GM18520 (cell line): ENCODE measurements around the gene CADM3.

ENCODE experiments used
- ATAC-seq: cut with Tn5 transposase; IDR thresholded peaks from one replicate; pipeline ENCODE4 v1.9.1; 2021; ENCODE audit not compliant: unreplicated experiment

Gene CADM3

DNA sequence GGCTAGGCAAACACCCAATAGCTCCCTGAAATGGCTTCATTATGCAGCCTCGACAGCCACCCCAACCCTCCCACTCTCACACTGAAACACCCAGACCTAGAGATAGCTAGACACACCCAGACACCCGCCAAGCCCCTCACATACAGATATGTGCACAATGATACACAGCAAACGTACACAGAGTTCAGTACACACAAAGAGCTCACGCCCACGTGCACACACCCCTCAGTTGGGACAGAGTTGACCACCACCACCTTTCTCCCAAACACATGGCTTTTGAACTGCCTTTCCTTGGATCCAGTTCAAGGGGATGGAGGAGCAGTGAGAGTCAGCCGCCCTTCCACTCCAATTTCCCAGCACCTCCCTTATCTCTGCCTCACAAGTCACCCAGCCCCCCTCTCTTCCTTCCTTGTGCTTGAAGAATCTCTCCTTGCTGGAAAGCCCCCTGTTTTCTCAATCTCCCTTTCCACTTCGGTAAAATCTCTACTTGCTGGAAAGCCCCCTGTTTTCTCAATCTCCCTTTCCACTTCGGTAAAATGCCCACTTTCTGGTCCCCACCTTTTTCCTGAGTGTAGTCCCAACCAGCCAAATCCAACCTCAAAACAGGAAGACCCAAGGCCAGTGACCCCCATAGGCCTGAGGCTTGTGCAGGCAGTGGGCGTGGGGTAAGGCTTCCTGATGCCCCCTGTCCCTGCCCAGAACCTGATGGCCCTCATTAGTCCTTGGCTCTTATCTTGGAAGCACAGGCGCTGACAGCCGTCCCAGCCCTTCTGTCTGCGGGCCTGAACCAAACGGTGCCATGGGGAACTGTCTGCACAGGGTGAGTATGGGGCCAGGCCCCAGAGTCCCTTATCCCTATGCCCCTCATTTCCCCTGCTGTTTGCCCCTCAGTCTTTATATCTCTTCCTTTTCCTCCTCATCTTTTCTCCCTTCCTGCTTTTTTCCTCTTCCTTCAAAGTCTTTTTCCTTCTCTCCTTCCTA lies 33.0 kb downstream of the CADM3 start, which contains the start of gene ACKR1:
ACKR1 (plus strand) TSS at position 715 of the 981 bp plus-strand sequence; CDS start at position 800, 85 bp downstream.
- no peak for ATAC-seq

DNA sequence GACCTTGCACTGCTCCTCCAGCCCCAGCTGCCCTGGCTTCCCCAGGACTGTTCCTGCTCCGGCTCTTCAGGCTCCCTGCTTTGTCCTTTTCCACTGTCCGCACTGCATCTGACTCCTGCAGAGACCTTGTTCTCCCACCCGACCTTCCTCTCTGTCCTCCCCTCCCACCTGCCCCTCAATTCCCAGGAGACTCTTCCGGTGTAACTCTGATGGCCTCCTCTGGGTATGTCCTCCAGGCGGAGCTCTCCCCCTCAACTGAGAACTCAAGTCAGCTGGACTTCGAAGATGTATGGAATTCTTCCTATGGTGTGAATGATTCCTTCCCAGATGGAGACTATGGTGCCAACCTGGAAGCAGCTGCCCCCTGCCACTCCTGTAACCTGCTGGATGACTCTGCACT lies 33.8 kb downstream of the CADM3 start:
- no peak for ATAC-seq

DNA sequence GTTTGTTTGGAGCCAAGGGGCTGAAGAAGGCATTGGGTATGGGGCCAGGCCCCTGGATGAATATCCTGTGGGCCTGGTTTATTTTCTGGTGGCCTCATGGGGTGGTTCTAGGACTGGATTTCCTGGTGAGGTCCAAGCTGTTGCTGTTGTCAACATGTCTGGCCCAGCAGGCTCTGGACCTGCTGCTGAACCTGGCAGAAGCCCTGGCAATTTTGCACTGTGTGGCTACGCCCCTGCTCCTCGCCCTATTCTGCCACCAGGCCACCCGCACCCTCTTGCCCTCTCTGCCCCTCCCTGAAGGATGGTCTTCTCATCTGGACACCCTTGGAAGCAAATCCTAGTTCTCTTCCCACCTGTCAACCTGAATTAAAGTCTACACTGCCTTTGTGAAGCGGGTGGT lies 34.7 kb downstream of the CADM3 start:
- no peak for ATAC-seq

DNA sequence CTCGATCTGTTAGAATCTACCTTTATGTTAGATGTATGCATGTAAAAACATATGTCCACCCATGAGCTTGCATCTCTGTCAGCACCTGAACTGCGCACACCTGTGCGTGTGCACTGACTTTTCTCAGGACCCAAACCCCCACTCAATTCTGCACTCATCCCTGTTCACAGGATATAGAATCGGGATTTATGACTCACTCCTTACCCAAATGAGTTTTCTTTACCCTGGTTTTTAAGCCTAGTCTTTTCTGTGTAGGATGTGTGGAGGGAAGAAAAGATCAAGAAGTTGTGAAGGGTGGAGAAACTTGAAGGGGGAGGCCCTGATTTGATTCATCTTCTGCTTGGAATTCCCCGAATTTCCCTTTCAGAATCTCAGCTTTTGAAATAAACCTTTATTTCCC lies 35.7 kb downstream of the CADM3 start:
- no peak for ATAC-seq

DNA sequence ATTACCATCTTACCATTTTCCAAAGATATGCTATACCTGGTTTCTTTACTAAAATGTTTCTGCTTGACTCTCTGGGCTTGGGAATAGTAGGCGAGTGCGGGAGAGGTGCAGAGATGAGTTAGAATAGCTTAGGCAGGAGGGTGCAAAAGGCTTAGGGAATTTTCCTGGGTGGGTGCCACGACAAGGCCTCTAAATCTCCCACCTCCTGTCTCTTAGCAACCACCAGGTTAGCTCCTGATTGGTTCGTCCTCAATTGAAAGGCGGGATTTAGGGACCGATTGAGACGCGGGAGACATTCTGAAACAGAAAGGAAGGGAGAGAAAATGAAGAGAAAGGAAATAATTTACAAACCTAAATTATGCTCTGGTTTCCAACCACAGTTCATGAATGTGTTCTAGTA lies 36.4 kb downstream of the CADM3 start:
- ATAC-seq = no peak

DNA sequence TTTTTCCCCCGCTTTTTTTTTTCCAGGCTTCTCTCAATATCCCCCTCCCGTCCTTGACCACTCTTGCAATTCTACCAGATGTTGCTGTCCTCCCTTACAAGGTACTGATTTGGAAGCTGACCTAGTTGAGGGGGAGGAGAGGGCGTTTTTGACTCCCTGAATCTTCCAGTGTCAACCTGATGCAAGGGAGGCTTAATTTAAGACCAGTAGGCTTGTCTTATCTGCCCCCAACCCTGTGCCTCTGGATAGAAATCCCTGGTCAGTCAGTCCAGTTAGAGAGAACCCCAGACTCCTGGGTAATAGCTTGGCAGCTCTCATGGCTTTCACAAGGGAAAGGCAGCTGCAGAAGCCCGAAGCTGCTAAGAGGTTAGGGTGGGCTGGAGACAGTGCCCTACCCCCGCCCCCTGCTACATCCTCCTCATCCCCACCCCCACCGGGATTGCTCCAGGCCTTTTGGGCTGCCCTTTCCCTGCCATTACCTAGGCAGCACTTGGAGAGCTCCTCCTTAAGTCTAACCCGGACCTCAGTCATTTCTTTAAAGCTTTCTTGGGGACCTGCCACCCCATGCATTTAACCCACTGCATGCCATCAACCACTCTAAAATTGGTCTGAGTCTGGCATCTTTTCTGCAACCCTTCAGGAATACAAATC lies 36.9 kb downstream of the CADM3 start:
- no peak for ATAC-seq

DNA sequence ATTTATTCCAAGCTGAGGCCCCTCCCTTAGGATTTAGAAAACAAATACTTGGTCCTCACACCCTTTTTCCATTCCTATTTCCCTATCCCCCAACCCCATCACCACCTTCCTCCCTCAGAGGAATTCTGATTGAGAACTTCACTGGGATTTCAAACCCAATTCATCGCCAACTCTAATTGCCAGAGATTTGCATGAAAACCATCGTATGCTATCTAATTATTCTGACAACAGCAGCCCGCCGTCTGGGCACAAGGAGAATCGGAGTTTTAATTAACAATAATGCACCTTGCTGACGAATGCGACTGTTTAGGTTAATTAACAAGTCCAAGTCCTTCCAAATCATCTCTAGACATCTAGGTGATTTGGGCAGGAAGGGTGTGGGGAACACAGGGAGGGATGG lies 37.6 kb downstream of the CADM3 start:
- ATAC-seq = no peak

DNA sequence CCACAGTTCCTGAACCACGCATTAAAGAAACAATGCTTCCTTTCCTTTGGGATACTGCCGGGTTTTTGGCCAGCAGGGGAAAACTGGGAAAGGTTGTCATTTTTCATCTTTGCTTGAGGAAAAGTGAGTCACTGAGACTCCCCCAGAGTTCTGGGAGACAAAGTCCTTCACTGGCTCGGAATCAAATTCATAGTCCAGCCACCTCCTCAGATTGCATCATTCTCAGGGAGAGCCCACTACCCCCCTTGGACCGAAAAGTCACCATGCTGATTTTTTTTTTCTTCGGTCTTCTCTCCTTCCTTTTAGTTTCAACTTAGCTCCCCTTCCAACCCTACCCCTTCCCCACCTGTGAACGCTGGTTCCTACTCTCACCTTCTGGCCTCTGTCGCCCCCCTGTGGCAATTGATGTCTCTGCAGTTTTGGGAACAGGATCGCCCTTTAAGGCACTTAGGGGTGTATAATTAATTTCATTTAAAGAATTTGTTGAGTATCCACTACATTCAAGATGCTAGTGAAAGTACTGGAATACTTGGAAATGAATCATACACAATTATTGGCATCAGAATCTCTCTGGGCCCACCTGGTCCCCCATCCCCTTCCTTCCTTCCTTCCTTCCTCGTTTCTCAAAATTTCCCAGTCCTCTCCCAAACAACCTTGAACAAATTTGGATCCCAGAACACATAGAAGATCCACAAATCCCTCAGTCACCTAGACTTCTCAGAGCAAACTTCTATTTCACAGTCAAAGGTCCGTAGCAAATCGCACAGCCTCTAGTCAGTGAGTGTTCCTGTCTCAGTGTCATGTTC lies 40.1 kb downstream of the CADM3 start:
- ATAC-seq = no peak

DNA sequence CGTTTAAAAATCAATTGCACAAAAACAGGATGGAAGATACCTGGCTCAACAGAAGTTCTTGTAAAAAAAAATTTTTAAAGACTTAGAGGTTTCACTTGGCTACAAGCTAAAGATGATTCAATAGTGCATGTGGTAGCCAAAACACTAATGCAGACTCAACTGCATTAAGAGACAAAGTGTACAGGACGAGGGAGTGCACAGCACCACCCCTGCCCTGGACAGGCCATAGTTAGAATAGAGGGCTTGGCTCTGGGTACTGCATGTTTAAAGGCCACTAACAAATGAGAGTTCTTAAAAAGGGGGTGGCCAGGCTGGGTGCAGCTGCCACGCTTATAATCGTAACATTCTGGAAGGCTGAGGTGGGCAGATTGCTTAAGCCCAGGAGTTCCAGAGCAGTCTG lies 41.2 kb downstream of the CADM3 start:
- ATAC-seq = no peak

DNA sequence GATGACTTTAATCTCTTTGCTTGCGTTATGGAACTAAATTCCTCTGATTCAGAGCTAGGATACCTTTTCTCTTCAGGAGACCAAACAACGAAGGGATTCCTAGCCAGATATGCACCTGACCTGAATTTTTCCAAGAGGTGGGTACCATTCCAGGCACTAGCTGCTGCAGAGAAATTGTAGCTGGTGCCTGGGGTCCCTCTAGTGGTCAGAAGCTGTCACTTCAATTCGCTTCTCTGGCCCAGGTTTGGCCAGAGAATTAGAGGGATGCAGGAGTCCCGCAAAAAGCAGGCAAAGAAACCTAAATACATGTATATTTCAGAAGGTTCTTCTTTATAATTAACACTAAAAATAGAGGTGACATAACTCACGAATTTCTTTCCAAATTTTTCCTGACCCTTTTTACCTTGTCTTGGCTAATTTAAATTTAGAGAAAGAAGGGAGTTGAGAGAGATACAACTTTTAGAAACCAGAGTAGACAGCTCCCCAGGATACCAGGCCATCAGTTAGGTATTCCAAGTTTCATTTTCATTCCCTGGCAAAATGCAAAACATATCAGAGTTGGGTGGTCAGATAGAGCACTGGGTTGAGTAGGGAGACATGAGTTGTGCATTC lies 42.8 kb downstream of the CADM3 start:
- ATAC-seq = no peak

DNA sequence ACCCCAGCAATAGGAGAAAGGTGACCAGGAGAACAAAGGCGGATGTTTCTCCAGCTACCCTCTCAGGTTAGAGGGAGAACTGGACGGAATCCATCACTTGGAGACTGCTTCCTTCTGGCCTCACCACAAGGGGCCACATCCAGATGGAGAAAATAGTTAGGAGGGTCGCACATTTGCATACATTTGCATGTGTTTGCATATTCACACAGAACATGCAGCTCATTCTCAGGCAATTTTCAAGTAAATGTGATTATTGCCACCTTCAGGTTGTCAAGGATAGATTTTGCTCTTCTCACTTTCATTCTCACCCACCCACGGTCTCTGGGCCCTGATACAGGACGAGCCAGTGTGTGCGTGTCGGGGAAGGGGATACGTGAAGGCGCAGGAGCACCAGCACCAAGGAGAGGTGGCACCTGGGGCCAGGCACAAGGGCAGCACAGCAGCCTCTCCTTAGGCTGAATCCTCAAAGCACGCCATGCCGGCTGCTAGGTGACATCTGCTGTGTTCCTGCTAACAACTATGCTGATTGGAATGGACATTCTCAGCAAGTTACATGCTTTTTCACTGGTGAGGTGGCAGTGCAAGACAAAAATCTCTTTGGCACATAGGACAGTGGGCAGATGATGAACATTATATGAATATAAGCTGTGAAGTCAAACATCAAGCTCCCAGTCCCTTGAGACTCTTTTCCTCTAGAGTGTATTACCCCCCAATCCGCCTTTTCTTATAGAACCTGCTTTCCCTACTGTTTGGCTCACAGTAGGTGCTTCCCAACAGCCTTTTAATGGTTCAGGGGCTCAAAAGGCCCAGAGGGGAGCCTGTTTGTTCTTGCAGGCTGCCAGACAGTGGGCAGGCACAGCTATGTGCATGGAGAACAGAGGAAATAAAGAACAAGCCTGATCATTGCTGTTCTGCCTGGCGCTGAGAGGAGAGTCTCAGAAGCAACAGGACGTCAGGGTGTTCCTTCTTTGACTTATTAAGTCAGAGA lies 47.5 kb downstream of the CADM3 start:
- no peak for ATAC-seq

DNA sequence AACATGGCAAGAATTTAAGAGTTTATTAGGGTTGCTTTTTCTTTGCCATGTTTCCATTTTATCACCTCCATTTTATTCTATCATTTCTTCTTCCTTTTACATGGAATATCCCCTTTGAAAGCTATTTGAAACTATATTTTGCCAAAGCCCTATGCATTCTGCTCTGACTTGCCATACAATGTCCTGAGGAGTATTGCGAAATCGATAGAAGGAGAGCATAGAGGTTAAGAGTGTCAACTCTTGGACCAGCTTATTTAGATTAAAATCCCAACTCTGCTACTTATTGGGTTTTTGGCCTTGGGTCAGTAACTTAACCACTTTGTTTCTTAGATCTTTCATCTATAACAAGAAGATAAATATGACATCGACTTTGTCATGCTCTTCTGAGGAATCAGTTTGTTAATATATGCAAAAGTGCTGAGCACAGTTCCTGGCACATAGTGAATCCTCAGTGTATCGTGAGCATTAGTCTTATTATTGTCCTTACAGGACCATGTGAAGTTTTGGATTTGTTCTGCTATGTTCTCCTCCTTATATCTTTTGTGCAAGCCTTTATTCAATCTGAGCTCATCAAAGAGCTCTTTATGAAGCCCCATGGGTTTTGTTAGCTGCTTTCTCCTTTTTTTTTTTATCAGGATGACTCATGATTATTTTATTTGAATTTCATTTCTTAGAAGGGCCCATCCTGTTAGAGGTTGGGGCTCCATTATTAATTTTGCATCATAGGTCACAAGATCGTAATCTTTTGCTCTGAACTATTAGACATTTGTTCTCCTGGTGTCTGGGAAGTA lies 50.9 kb downstream of the CADM3 start:
- no peak for ATAC-seq

DNA sequence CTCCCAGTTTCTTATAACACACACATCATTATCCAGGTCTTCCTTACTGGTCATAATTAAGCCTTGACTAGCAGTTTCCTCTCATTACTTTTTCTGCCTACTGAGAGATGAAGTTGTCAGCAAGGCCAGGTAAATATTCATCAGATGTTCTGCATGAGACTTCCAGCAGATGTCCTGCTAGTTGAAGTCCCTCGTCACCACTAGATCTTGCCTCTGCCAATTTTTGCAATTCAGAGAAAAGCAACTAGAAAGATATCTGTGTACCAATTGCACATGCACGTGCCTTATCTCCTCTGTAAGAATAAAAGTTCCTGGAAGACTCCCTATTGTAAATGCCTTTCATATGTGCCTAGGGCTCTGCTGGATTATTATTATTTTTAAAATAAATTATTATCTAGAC lies 51.6 kb downstream of the CADM3 start:
- no peak for ATAC-seq

DNA sequence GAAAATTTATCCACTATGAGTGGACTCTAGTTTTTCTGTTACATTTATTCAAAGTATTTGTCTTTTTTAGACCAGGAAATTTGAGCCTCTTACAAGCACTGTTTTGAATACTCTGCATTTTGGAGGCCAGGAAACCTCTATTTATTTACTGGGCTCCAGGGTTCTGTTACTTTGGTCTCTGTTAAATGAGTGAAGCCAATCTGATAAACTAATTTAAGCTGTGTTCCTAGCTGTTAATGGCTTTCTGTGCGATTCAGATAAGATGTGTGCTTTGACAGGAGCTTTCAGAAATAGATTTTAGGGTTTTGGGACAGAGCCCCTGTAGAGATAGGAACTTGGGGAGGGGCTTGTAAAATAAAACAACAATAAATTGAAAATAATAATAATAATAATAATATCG lies 57.1 kb downstream of the CADM3 start:
- no peak for ATAC-seq

DNA sequence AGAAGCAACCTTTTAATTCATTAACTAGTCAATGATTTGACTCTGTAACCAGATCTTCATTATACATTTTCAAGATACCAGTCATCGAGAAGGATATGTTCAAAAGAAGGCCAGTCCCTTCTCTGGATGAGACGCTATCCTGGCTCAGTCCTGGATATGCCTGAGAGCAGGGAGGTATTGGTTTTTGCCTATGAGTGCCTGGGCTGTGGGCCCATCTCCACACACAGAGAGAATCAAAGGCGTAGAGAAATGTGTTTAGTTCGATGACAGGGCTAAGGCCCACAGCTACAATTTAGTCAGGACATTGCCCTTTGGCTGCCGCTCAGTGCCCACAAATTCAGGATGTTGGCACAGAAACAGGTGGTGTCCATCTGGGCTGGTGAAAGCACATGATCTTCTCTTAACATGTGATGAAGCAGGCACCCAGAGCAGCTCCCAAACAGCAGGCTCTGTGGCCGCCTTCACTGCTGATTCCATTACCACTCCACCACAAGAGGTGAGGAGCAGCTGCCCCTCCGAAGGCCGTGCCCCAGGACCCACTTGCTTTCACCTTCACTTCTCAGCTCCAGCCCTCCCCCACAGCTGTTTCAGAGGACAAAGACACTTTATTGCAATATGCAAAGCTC lies 58.0 kb downstream of the CADM3 start:
- ATAC-seq = no peak

DNA sequence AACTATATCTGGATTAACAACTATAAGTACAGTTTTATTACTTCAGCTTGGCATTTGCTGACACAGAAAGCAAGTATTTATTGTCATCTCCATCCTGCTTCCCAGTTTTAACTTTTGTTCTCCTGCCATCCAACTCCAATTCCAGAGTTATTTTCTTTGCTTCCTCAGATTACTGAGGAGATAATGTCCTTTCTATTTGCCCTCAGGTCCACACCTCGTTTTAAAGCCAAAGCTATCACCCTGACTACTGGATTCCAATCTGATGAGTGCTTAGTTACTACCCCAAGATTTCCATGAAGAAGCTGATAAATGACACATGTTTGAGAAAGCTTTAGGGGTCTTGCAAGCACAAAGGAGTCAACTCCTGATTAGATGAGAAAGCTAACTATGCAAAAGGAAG lies 58.5 kb downstream of the CADM3 start:
- ATAC-seq = no peak

DNA sequence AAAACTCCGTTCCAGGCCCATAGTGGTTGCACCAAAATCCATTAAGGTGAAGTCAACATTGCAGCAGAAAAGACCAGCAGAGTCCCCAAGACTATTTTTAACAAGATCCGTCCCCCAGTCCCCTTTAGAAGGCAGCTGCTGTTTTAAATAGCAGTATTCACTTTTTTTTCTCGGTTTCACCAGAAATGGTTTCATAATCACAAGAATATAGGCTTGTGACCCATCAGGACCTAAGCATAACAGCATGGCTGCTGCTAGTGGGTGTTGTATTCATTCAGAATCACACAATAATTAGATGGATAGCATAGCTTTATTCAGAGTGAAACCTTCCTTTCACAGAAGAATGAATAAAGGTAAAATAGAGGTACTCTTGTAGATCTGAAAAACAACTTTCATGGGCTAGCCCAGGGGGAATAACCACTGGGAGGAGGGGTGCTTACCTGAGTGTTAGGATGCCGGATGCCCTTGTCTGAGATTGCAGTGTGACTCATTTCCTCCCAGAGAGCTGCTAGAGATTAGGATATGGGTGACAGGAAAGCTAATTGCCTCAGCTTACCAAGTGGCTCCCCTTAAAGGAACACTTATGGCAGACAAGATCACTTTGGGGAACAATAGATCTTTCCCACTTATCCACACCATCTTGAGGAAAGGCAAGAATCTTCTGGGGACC lies 68.3 kb downstream of the CADM3 start:
- peak; percentile 53 for ATAC-seq

DNA sequence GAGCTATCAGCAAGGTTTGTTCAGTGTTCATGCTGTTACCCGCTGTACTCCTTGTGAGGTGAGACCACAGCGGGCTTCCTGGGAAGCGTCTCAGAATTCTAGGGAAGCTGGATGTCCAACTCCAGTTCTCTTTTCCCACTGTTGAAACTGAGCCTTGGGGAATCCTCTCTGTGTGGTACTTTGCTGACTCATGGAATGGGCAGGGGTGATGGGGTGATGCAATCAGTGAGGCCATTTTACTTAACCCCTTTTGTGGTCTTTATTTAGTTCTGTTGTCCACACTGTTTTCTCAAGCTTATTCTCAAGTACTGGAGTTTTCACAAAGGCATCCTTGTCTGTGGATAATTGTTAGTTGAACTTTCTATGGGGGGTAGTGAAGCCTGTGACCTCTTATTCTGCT lies 75.9 kb downstream of the CADM3 start:
- no peak for ATAC-seq
